ENCODE data around the gene PRICKLE4. TPM values are rescaled to one million over a fixed set of nuclear protein-coding genes. Genes with fewer than 3 reads are reported as not detected.

PRICKLE4 gene
- total RNA-seq, 2 donors from 2014 or later: 3.1 to 4.6 TPM

- ATAC-seq (ENCODE audit: insufficient number of reproducible peaks, low FRiP score, low read depth) (no peak), DNase-seq (ENCODE audit: low spot score) (no peak)
- no peak within 1 kb of the TSS for H3K27ac ChIP-seq
- H3K36me3 ChIP-seq: no peaks in the 10 kb centered on the region
- H3K27me3 ChIP-seq (replicated peaks; ENCODE audit: insufficient read depth): no peaks in the 10 kb centered on the region
- no peak within 1 kb of the TSS for H3K4me3 ChIP-seq
- no peaks in the 10 kb centered on the region for H3K9me3 ChIP-seq
- no peaks in the 10 kb centered on the region for H3K4me1 ChIP-seq (ENCODE audit: control insufficient read depth in 1 of 2, low read depth in 2 of 2)
- no peak for TF ChIP-seq CTCF (IDR thresholded peaks at IDR 0.05)
Observed at GRCh38 chr6:41747256-41748101, 33.1 kb upstream of the PRICKLE4 start, which contains the start of gene PGC. Gene PGC (minus strand): TSS chr6:41747397. CDS start chr6:41747334, 63 bp downstream.

GRCh38 chr6:41748102-41748477 is 32.5 kb upstream of the PRICKLE4 start:
- no peak for TF ChIP-seq CTCF (IDR thresholded peaks at IDR 0.05)
- DNase-seq (ENCODE audit: low spot score): no peak
- Histone ChIP-seq H3K27ac (no peak overlapping the region), H3K36me3 (no peaks in the 10 kb centered on the region), H3K9me3 (no peaks in the 10 kb centered on the region), H3K27me3 (replicated peaks; ENCODE audit: insufficient read depth) (no peaks in the 10 kb centered on the region), H3K4me3 (no peak overlapping the region), H3K4me1 (ENCODE audit: control insufficient read depth in 1 of 2, low read depth in 2 of 2) (no peaks in the 10 kb centered on the region)
- ATAC-seq (ENCODE audit: insufficient number of reproducible peaks, low FRiP score, low read depth): no peak

GRCh38 chr6:41748542-41748941 is 32.0 kb upstream of the PRICKLE4 start:
- ATAC-seq (ENCODE audit: insufficient number of reproducible peaks, low FRiP score, low read depth) (no peak), DNase-seq (ENCODE audit: low spot score) (no peak)
- H3K36me3 ChIP-seq: no peaks in the 10 kb centered on the region
- TF ChIP-seq CTCF (IDR thresholded peaks at IDR 0.05): no peak
- no peak overlapping the region for H3K4me3 ChIP-seq
- no peaks in the 10 kb centered on the region for H3K9me3 ChIP-seq
- H3K4me1 ChIP-seq (ENCODE audit: control insufficient read depth in 1 of 2, low read depth in 2 of 2): no peaks in the 10 kb centered on the region
- H3K27ac ChIP-seq: no peak overlapping the region
- no peaks in the 10 kb centered on the region for H3K27me3 ChIP-seq (replicated peaks; ENCODE audit: insufficient read depth)

- no peaks in the 10 kb centered on the region for H3K9me3 ChIP-seq
- H3K36me3 ChIP-seq: no peaks in the 10 kb centered on the region
- DNase-seq (ENCODE audit: low spot score): no peak
- TF ChIP-seq CTCF (IDR thresholded peaks at IDR 0.05): no peak
- no peaks in the 10 kb centered on the region for H3K27me3 ChIP-seq (replicated peaks; ENCODE audit: insufficient read depth)
- H3K27ac ChIP-seq: no peak overlapping the region
- no peak for ATAC-seq (ENCODE audit: insufficient number of reproducible peaks, low FRiP score, low read depth)
- no peak overlapping the region for H3K4me3 ChIP-seq
- H3K4me1 ChIP-seq (ENCODE audit: control insufficient read depth in 1 of 2, low read depth in 2 of 2): no peaks in the 10 kb centered on the region
Observed at GRCh38 chr6:41750374-41750773, 30.2 kb upstream of the PRICKLE4 start.

- no peak for TF ChIP-seq CTCF (IDR thresholded peaks at IDR 0.05)
- H3K36me3 ChIP-seq: no peaks in the 10 kb centered on the region
- no peak for ATAC-seq (ENCODE audit: insufficient number of reproducible peaks, low FRiP score, low read depth)
- H3K27me3 ChIP-seq (replicated peaks; ENCODE audit: insufficient read depth): no peaks in the 10 kb centered on the region
- no peak overlapping the region for H3K4me3 ChIP-seq
- H3K27ac ChIP-seq: no peak overlapping the region
- H3K4me1 ChIP-seq (ENCODE audit: control insufficient read depth in 1 of 2, low read depth in 2 of 2): no peaks in the 10 kb centered on the region
- H3K9me3 ChIP-seq: no peaks in the 10 kb centered on the region
- DNase-seq (ENCODE audit: low spot score): no peak
Observed at GRCh38 chr6:41755895-41756294, 24.7 kb upstream of the PRICKLE4 start.
